A673 (cell line): ENCODE results near the gene TMEM178A. TPM values are rescaled to one million over a fixed set of nuclear protein-coding genes. Genes with fewer than 3 reads are reported as not detected.

Source experiments
- BruUV-seq: library from RNA; stranded (reverse); fragments of 400-500 nt; replicated peaks from 2 replicates; lab custom pipeline; 2021; lab: Mats Ljungman, UMichigan
- CTCF ChIA-PET: fragments of 300-600 bp; sonication (Branson Sonifier 250); formaldehyde crosslinking; loops from one replicate; lab custom pipeline; 2022; ENCODE audit warnings: antibody characterized with exemption; lab: Charles Lee
- POLR2A ChIA-PET: fragments of 300-600 bp; sonication (Branson Sonifier 250); formaldehyde crosslinking; loops from one replicate; lab custom pipeline; 2022; ENCODE audit warnings: antibody characterized with exemption; ENCODE audit not compliant: low non-redundant PET; lab: Charles Lee
- DNase-seq: peaks from one replicate; pipeline ENCODE4 v3.0.0-alpha.2; 2015; ENCODE audit warnings: low spot score
- H3K27ac ChIP-seq: fragments of 200-600 bp; sonication (generic); 2 replicates; pipeline ENCODE4 v1.5.1; 2016; ENCODE audit warnings: mixed run types, low read depth, mild to moderate bottlenecking, mixed read lengths, antibody characterized with exemption, low read length; ENCODE audit not compliant: poor library complexity, severe bottlenecking
- H3K27me3 ChIP-seq: fragments of 200-600 bp; sonication (generic); replicated peaks from 2 replicates; pipeline ENCODE4 v1.6.1; 2017; ENCODE audit warnings: mixed run types, low read depth, mild to moderate bottlenecking, mixed read lengths, antibody characterized with exemption, low read length; ENCODE audit not compliant: insufficient read depth, poor library complexity
- H3K36me3 ChIP-seq: fragments of 200-600 bp; sonication (generic); 2 replicates; pipeline ENCODE4 v1.6.1; 2016; ENCODE audit warnings: mixed run types, mild to moderate bottlenecking, mixed read lengths, antibody characterized with exemption, low read length; ENCODE audit not compliant: insufficient read depth, poor library complexity, severe bottlenecking
- H3K4me1 ChIP-seq: fragments of 200-600 bp; sonication (generic); 2 replicates; pipeline ENCODE4 v1.6.1; 2017; ENCODE audit warnings: mixed run types, mild to moderate bottlenecking, mixed read lengths, antibody characterized with exemption, low read length; ENCODE audit not compliant: insufficient read depth, poor library complexity, severe bottlenecking
- H3K4me3 ChIP-seq: fragments of 200-600 bp; sonication (generic); 2 replicates; pipeline ENCODE4 v1.5.1; 2016; ENCODE audit warnings: low read depth, mixed run types, mild to moderate bottlenecking, mixed read lengths, low read length; ENCODE audit not compliant: poor library complexity, severe bottlenecking
- H3K9me3 ChIP-seq: fragments of 200-600 bp; sonication (generic); 2 replicates; pipeline ENCODE4 v1.6.1; 2016; ENCODE audit warnings: mixed run types, low read depth, mild to moderate bottlenecking, mixed read lengths, antibody characterized with exemption, low read length; ENCODE audit not compliant: poor library complexity, severe bottlenecking
- EZH2 ChIP-seq: fragments of 200-600 bp; sonication (generic); IDR thresholded peaks from 2 replicates; pipeline ENCODE4 v1.6.1; 2017; ENCODE audit warnings: borderline replicate concordance, low read depth, mild to moderate bottlenecking, mixed read lengths, antibody characterized with exemption, low read length; ENCODE audit not compliant: poor library complexity, severe bottlenecking
- intact Hi-C: fragments of 100-400 bp; cut with micrococcal nuclease; formaldehyde crosslinking; loops from one replicate; pipeline ENCODE4 v1.10.0; 2022; ENCODE audit not compliant: unreplicated experiment
- total RNA-seq: library from RNA; stranded (reverse); gene quantifications from 2 replicates; pipeline ENCODE4 v1.2.3, GENCODE V29; 2021
- TF ChIP-seq, protein P1 (sequence below): fragments of 300-800, 200-600 bp; sonication (generic); conservative IDR thresholded peaks from 2 replicates; pipeline ENCODE4 v1.5.1; 2017; ENCODE audit warnings: low read depth, mild to moderate bottlenecking, antibody characterized with exemption, low read length, moderate library complexity, mixed read lengths

TMEM178A gene
- total RNA-seq, 1 experiment from 2014 or later = 0.21 TPM

DNA sequence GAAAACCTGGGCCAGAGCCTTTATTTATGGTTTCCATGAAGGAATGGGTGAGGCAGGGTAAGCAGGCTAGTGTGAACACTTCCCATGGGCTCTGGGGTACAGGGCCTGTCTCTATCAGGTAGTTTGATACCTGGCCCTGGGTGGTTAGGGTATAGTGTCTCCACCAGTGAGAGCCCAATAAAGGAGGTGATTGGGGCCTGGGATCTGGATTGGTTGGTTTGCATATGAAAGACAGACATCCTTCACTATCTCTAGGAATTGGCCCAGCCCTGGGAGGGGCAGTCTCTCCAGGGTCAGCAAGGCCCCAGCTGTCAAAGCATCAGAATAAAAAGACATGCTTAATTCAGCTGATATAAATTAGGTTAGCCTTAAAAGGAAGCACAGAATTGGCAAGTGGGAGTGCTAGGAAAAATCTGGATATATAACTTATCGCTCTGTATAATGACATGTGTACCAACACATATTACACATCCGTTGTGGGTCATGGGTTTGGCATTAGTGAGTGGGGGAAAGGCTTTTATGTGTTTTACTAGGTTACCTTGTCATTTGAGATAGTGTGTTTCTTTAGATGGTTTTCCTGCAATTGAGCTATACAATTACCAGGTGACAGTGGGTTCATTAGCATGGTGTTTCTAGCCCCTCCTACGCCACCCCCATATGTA is 18.5 kb upstream of the TMEM178A start:
- Histone ChIP-seq H3K9me3 (no peaks in the 10 kb centered on the region), H3K36me3 (no peaks in the 10 kb centered on the region), H3K27me3 (no peaks in the 10 kb centered on the region), H3K4me3 (no peak overlapping the region), H3K27ac (no peak overlapping the region), H3K4me1 (no peaks in the 10 kb centered on the region)
- ChIA-PET POLR2A (no interaction called here), CTCF (no interaction called here)
- no peak for DNase-seq
- intact Hi-C loops = no loop called here
- no TSS peak for BruUV-seq
- no peak for TF ChIP-seq EZH2
- TF ChIP-seq, protein P1, sequence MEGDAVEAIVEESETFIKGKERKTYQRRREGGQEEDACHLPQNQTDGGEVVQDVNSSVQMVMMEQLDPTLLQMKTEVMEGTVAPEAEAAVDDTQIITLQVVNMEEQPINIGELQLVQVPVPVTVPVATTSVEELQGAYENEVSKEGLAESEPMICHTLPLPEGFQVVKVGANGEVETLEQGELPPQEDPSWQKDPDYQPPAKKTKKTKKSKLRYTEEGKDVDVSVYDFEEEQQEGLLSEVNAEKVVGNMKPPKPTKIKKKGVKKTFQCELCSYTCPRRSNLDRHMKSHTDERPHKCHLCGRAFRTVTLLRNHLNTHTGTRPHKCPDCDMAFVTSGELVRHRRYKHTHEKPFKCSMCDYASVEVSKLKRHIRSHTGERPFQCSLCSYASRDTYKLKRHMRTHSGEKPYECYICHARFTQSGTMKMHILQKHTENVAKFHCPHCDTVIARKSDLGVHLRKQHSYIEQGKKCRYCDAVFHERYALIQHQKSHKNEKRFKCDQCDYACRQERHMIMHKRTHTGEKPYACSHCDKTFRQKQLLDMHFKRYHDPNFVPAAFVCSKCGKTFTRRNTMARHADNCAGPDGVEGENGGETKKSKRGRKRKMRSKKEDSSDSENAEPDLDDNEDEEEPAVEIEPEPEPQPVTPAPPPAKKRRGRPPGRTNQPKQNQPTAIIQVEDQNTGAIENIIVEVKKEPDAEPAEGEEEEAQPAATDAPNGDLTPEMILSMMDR = no peak

DNA sequence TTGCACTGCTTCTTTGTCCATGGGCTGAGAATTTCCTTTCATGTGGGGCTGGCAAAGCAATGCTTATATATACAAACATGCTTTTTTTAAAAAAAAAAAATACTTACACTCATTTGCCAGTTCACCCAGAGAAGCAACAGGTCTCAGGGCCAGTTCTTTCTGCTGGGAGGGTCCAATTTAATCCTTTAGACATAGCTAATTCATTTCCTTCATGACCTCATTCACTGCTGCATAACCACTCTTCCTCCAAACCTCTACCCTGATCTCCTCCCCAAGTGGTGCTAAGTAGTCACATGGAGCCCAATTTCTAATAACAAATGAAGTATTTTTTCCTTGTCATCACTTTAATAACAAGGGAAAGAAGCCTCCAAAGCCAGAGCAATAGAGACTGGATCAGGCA is 17.1 kb upstream of the TMEM178A start:
- ChIA-PET CTCF (no interaction called here), POLR2A (no interaction called here)
- Histone ChIP-seq H3K4me3 (no peak overlapping the region), H3K27ac (no peak overlapping the region), H3K36me3 (no peaks in the 10 kb centered on the region), H3K4me1 (no peaks in the 10 kb centered on the region), H3K9me3 (no peaks in the 10 kb centered on the region), H3K27me3 (no peaks in the 10 kb centered on the region)
- intact Hi-C loops = no loop called here
- no peak for DNase-seq
- BruUV-seq = no TSS peak
- TF ChIP-seq EZH2 = no peak
- TF ChIP-seq, protein P1 = no peak

DNA sequence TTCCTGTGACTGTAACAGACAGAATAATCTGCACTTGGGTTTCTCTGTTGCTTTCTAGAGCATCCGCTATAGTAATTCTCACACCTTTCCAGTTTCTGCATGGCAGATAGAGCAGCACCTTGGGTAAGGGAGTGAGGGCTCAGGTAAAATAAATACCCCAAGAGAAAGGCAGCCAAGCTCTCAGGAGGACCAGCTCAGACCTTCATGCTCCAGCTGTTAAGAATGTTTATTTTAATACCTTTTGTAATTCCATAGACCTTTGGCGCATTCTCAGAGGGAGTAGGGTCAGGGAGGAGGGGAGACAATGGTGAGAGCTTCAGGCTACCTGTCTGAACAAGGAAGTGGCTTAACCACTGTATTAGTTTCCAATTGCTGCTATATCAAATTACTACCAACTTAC is 16.2 kb upstream of the TMEM178A start:
- H3K9me3 ChIP-seq = no peaks in the 10 kb centered on the region
- ChIA-PET CTCF (no interaction called here), POLR2A (no interaction called here)
- H3K4me3 ChIP-seq = no peak overlapping the region
- no peaks in the 10 kb centered on the region for H3K27me3 ChIP-seq
- DNase-seq = no peak
- no peaks in the 10 kb centered on the region for H3K36me3 ChIP-seq
- TF ChIP-seq, protein P1 = no peak
- TF ChIP-seq EZH2 = no peak
- H3K27ac ChIP-seq = no peak overlapping the region
- intact Hi-C loops = no loop called here
- BruUV-seq = no TSS peak
- no peaks in the 10 kb centered on the region for H3K4me1 ChIP-seq
